H1 (cell line): Measurements from ENCODE around the gene TUBGCP3. TPM values are rescaled to one million over a fixed set of nuclear protein-coding genes. Genes with fewer than 3 reads are reported as not detected.

Experiments used
- CTCF ChIA-PET: fragments of 300-600 bp; sonication (Branson Sonifier 250); formaldehyde crosslinking; loops from one replicate; lab custom pipeline; 2021; ENCODE audit not compliant: partially characterized antibody; lab: Charles Lee
- POLR2A ChIA-PET: fragments of 300-600 bp; sonication (Branson Sonifier 250); formaldehyde crosslinking; loops from one replicate; lab custom pipeline; 2021; ENCODE audit warnings: inconsistent platforms; ENCODE audit not compliant: partially characterized antibody; lab: Charles Lee
- DNase-seq, 2 experiments: peaks; one replicate each; pipeline versions ENCODE4 v3.0.0 to v3.0.0-alpha.2; 2010 to 2022; ENCODE audit warnings: low spot score in 2 of 2, low read depth in 1 of 2, mixed read lengths in 1 of 2
- FAIRE-seq: peaks from 2 replicates; lab custom pipeline; 2011; peaks lifted over from hg19 to GRCh38; lab: Jason Lieb, UNC
- H2AFZ ChIP-seq: 2 replicates; pipeline ENCODE4 v1.8.1; 2012; ENCODE audit warnings: low read length, inconsistent platforms
- H2AK5ac ChIP-seq: 2 replicates; pipeline ENCODE4 v1.6.1; 2013; ENCODE audit warnings: low read depth, low read length
- H2BK120ac ChIP-seq: replicated peaks from 2 replicates; pipeline ENCODE3; 2013; ENCODE audit warnings: low read depth, low read length, inconsistent platforms
- H2BK12ac ChIP-seq: 2 replicates; pipeline ENCODE4 v1.6.1; 2013; ENCODE audit warnings: low read depth, low read length
- H2BK15ac ChIP-seq: 2 replicates; pipeline ENCODE4 v1.6.1; 2013; ENCODE audit warnings: low read length
- H2BK20ac ChIP-seq: 2 replicates; pipeline ENCODE4 v1.6.1; 2013; ENCODE audit warnings: low read length
- H2BK5ac ChIP-seq: 2 replicates; pipeline ENCODE4 v1.6.1; 2013; ENCODE audit warnings: low read depth, low read length
- H3K14ac ChIP-seq: 2 replicates; pipeline ENCODE4 v1.6.1; 2013; ENCODE audit warnings: inconsistent platforms; ENCODE audit not compliant: insufficient read length
- H3K18ac ChIP-seq: 2 replicates; pipeline ENCODE4 v1.6.1; 2013; ENCODE audit warnings: low read length; ENCODE audit errors: extremely low read depth
- H3K23ac ChIP-seq: 2 replicates; pipeline ENCODE4 v1.6.1; 2013; ENCODE audit warnings: inconsistent platforms; ENCODE audit not compliant: insufficient read length
- H3K23me2 ChIP-seq: 2 replicates; pipeline ENCODE4 v1.6.1; 2013; ENCODE audit warnings: low read depth, low read length
- H3K27ac ChIP-seq: 2 replicates; pipeline ENCODE4 v1.6.1; 2011; ENCODE audit warnings: low read depth, low read length, inconsistent platforms
- H3K27me3 ChIP-seq, 4 experiments: replicated peaks in 1 of 4; 1 replicate in 1 of 4; 2 replicates in 3 of 4; pipeline versions ENCODE4 v1.6.1 to v1.8.1; 2011 to 2013; ENCODE audit warnings: low read length in 3 of 4, mild to moderate bottlenecking in 3 of 4, inconsistent platforms in 2 of 4, mixed read lengths in 2 of 4, moderate library complexity in 1 of 4; ENCODE audit not compliant: control insufficient read depth in 3 of 4, insufficient read depth in 3 of 4; ENCODE audit errors: extremely low read depth in 1 of 4
- H3K36me3 ChIP-seq, 4 experiments: 2 replicates each; pipeline versions ENCODE4 v1.6.1 to v1.8.1; 2011 to 2013; ENCODE audit warnings: mild to moderate bottlenecking in 4 of 4, low read length in 3 of 4, moderate library complexity in 2 of 4, control low read depth in 1 of 4, inconsistent platforms in 1 of 4; ENCODE audit not compliant: insufficient read depth in 4 of 4, control insufficient read depth in 2 of 4
- H3K4ac ChIP-seq: replicated peaks from 2 replicates; pipeline ENCODE3; 2013; ENCODE audit warnings: low read length, low read depth, mixed read lengths, inconsistent platforms; ENCODE audit not compliant: insufficient read length
- H3K4me1 ChIP-seq, 4 experiments: replicated peaks in 1 of 4; 1 replicate in 1 of 4; 2 replicates in 3 of 4; pipeline versions ENCODE4 v1.6.1 to v1.8.1; 2011 to 2013; ENCODE audit warnings: low read length in 3 of 4, inconsistent platforms in 2 of 4, mixed read lengths in 1 of 4; ENCODE audit not compliant: insufficient read depth in 4 of 4, control insufficient read depth in 3 of 4
- H3K4me2 ChIP-seq, 2 experiments: 2 replicates each; pipeline versions ENCODE4 v1.6.1 to v1.8.1; 2011 to 2013; ENCODE audit warnings: low read depth in 2 of 2, low read length in 2 of 2, control low read depth in 1 of 2, inconsistent platforms in 1 of 2, mild to moderate bottlenecking in 1 of 2; ENCODE audit not compliant: insufficient read depth in 1 of 2
- H3K4me3 ChIP-seq, 4 experiments: fragments of 200-600, 300-600 bp in 1 of 4; sonication (generic), shearing (Covaris generic), sonication (Bioruptor Twin) in 1 of 4; 2 replicates each; pipeline versions ENCODE4 v1.5.1 to v1.8.1; 2011 to 2016; ENCODE audit warnings: low read length in 4 of 4, low read depth in 3 of 4, control low read depth in 2 of 4, inconsistent platforms in 2 of 4, mild to moderate bottlenecking in 2 of 4, mixed read lengths in 1 of 4, moderate library complexity in 1 of 4; ENCODE audit not compliant: insufficient read depth in 2 of 4; ENCODE audit errors: extremely low read depth in 1 of 4
- H3K56ac ChIP-seq: replicated peaks from 2 replicates; pipeline ENCODE3; 2013; ENCODE audit warnings: low read depth, mild to moderate bottlenecking, mixed read lengths, low read length, inconsistent platforms; ENCODE audit not compliant: insufficient read length
- H3K79me1 ChIP-seq: 2 replicates; pipeline ENCODE4 v1.6.1; 2013; ENCODE audit warnings: low read depth, low read length, control low read depth
- H3K79me2 ChIP-seq, 2 experiments: 2 replicates each; pipeline versions ENCODE4 v1.6.1 to v1.8.1; 2012 to 2013; ENCODE audit warnings: low read length in 2 of 2, mild to moderate bottlenecking in 2 of 2, inconsistent platforms in 1 of 2; ENCODE audit not compliant: insufficient read depth in 2 of 2, control insufficient read depth in 1 of 2
- H3K9ac ChIP-seq, 4 experiments: replicated peaks in 1 of 4; 1 replicate in 1 of 4; 2 replicates in 3 of 4; pipeline versions ENCODE4 v1.6.1 to v1.8.1; 2011 to 2013; ENCODE audit warnings: low read depth in 3 of 4, low read length in 3 of 4, control low read depth in 2 of 4, mild to moderate bottlenecking in 2 of 4, moderate library complexity in 2 of 4, inconsistent platforms in 1 of 4; ENCODE audit errors: extremely low read depth in 1 of 4
- H3K9me3 ChIP-seq, 2 experiments: 2 replicates each; pipeline versions ENCODE4 v1.6.1 to v1.8.1; 2012 to 2013; ENCODE audit warnings: mild to moderate bottlenecking in 2 of 2, moderate library complexity in 2 of 2, control low read depth in 1 of 2, inconsistent platforms in 1 of 2, low read depth in 1 of 2, low read length in 1 of 2, mixed read lengths in 1 of 2; ENCODE audit not compliant: insufficient read depth in 2 of 2
- H4K20me1 ChIP-seq, 2 experiments: replicated peaks in 1 of 2; 2 replicates each; pipeline versions ENCODE3 to v1.8.1; 2011 to 2013; ENCODE audit warnings: inconsistent platforms in 2 of 2, low read length in 2 of 2, mild to moderate bottlenecking in 1 of 2; ENCODE audit not compliant: insufficient read depth in 2 of 2, control insufficient read depth in 1 of 2
- H4K5ac ChIP-seq: 2 replicates; pipeline ENCODE4 v1.6.1; 2013; ENCODE audit warnings: low read length, low read depth, mixed read lengths, inconsistent platforms; ENCODE audit not compliant: insufficient read length
- H4K8ac ChIP-seq: 2 replicates; pipeline ENCODE4 v1.8.0; 2013; ENCODE audit warnings: mild to moderate bottlenecking, moderate library complexity, low read length, inconsistent platforms; ENCODE audit not compliant: insufficient read depth; ENCODE audit errors: extremely low read depth
- H4K91ac ChIP-seq: replicated peaks from 2 replicates; pipeline ENCODE3; 2013; ENCODE audit warnings: low read length, mixed read lengths, inconsistent platforms; ENCODE audit not compliant: insufficient read length
- BACH1 ChIP-seq: IDR thresholded peaks from 2 replicates; pipeline ENCODE4 v1.6.1; 2012; ENCODE audit warnings: low read length, improper control_type of control experiment
- GABPA ChIP-seq: IDR thresholded peaks from 2 replicates; pipeline ENCODE4 v1.6.1; 2011; ENCODE audit warnings: mild to moderate bottlenecking, low read length, moderate library complexity, borderline replicate concordance; ENCODE audit not compliant: insufficient read depth
- HDAC2 ChIP-seq, 2 experiments: fragments of 300-600 bp in 1 of 2; sonication (generic) in 1 of 2; IDR thresholded peaks; 2 replicates each; pipeline ENCODE4 v1.6.1; 2011 to 2012; ENCODE audit warnings: low read depth in 2 of 2, low read length in 2 of 2, mild to moderate bottlenecking in 2 of 2, moderate library complexity in 2 of 2, borderline replicate concordance in 1 of 2, inconsistent platforms in 1 of 2
- KDM1A ChIP-seq: fragments of 200-600, 300-600 bp; sonication (generic); IDR thresholded peaks from 2 replicates; pipeline ENCODE4 v1.7.1; 2016; ENCODE audit warnings: mild to moderate bottlenecking, low read length, borderline replicate concordance
- NRF1 ChIP-seq: IDR thresholded peaks from 2 replicates; pipeline ENCODE4 v1.6.1; 2011; ENCODE audit warnings: mild to moderate bottlenecking, low read depth, low read length, improper control_type of control experiment
- POU5F1 ChIP-seq: IDR thresholded peaks from 2 replicates; pipeline ENCODE4 v1.6.1; 2011; ENCODE audit warnings: low read depth, mild to moderate bottlenecking, low read length, moderate library complexity
- RAD21 ChIP-seq, 2 experiments: IDR thresholded peaks in 1 of 2; conservative IDR thresholded peaks in 1 of 2; 2 replicates each; pipeline ENCODE4 v1.6.1; 2011; ENCODE audit warnings: low read depth in 2 of 2, low read length in 2 of 2, improper control_type of control experiment in 1 of 2, inconsistent platforms in 1 of 2, mild to moderate bottlenecking in 1 of 2, moderate library complexity in 1 of 2
- WGBS, 2 experiments: shearing (Covaris generic) in 1 of 2; methylation state at CpG; one replicate each; pipeline versions ENCODE4 v1.1.6 to v1.1.7; 2013 to 2015; ENCODE audit warnings: low lambda C conversion rate in 2 of 2, mixed read lengths in 2 of 2, inconsistent platforms in 1 of 2, low coverage in 1 of 2, missing lambda C conversion rate in 1 of 2; ENCODE audit not compliant: insufficient replicate concordance in 2 of 2, insufficient coverage in 1 of 2, insufficient read length in 1 of 2; ENCODE audit errors: extremely low coverage in 1 of 2, missing lambda C conversion rate in 1 of 2; 5-methylcytosine and 5-hydroxymethylcytosine counted together
- polyA plus RNA-seq, 7 experiments: library from polyadenylated mRNA; depleted of rRNA in 3 of 7; stranded (reverse) in 5 of 7; unstranded in 2 of 7; fragments of >200 nt in 5 of 7; fragments of 200-250 nt in 2 of 7; gene quantifications; 1 replicate in 5 of 7; 2 replicates in 1 of 7; 4 replicates in 1 of 7; pipeline versions ENCODE4 v1.2.1 to v1.2.3, GENCODE V29; 2011 to 2013; ENCODE audit warnings: missing spikeins in 2 of 7, mixed read lengths in 2 of 7
- total RNA-seq: library from RNA; stranded (reverse); fragmentation: NEBNext Ultra II Directional; extraction: Animal tissue kit (Norgen Biotek cat#: 25700); gene quantifications from 2 replicates; pipeline ENCODE4 v1.2.1, GENCODE V29; 2021

Gene TUBGCP3
- total and polyA plus RNA-seq, 2 of the 8 experiments (the other 6 are each of a cell fraction or from before 2014, with no cell fraction given) = 27.0 to 31.7 TPM

DNA sequence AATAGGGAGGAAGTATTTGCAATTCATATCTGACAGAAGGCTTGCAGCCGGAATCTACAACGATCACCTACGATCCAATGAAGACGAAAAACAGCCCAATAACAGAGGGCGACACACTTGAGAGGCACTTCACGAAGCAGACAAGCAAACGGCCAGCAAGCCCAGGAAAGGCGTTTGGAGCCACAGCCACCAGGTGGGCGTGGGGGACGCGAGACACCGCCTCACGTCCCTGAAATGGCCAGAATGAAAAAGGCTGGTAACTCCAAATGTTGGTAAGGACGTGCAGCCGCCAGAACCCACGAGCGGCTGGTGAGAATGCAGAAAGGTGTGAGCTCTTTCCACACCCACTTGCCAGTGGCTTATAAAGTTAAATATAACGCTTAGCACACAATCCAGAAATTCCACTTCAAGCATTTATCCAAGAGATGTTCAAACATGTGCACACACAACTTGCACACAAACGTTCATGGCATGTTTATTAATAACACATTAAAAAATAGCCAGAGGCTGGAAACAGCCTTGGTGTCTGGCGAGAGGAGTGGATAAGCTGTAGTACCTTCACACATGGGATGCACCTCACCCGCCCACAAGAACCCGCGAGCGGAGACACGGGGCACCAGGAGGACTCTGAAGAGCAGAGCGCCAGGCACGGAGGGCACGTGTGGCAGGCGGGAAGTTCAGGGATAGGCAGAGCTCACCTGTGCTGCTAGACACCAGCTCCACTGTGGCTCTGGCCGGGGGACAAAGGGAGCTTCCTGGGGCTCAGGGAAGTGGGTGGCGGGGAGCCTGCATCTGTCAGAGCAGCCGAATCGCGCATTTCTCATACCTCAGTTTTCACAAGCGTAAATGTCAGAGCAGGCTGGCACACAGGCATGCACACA, 122.5 kb downstream of the TUBGCP3 start:
- no peaks in the 10 kb centered on the region for H3K23me2 ChIP-seq
- CTCF ChIA-PET = interaction anchor here (1.1 to 1.7 kb wide), 3 partner anchors 11 to 45 kb away, joined by 3 to 4 read pairs (median 3); no protein-coding TSS in a partner anchor

More for the DNA sequence above, 122.5 kb downstream of the TUBGCP3 start:
- no peak overlapping the region for H2BK120ac ChIP-seq
- H4K91ac ChIP-seq = peak overlapping the region; percentile 65
- 91% methylated on average over 35 of the region's 35 CpGs; no CpG with 5 or more reads in 1 of the 2 experiments for WGBS, 2 experiments
- FAIRE-seq = no peak
- H3K4ac ChIP-seq = no peak overlapping the region
- H2BK20ac ChIP-seq = peak overlapping the region; percentile 90; the same call in 1 of the 2 replicates
- H2BK5ac ChIP-seq = no peak overlapping the region
- no peak overlapping the region for H3K4me3 ChIP-seq
- H3K14ac ChIP-seq = no peak overlapping the region
- no peak overlapping the region for H3K23ac ChIP-seq
- H3K36me3 ChIP-seq = no peaks in the 10 kb centered on the region
- H3K56ac ChIP-seq = no peak overlapping the region
- H3K9ac ChIP-seq = no peak overlapping the region
- H3K4me2 ChIP-seq = no peak overlapping the region
- no peaks in the 10 kb centered on the region for H3K27me3 ChIP-seq
- H3K27ac ChIP-seq = no peak overlapping the region
- peaks cover 0 to 3% of the 10 kb centered on the region in 2 experiments; a peak in 1 of 4 replicates for H3K9me3 ChIP-seq
- no peak overlapping the region for H4K8ac ChIP-seq
- H4K20me1 ChIP-seq = no peaks in the 10 kb centered on the region
- H3K79me2 ChIP-seq = no peaks in the 10 kb centered on the region
- H2AK5ac ChIP-seq = no peak overlapping the region
- no peak overlapping the region for H4K5ac ChIP-seq
- H3K18ac ChIP-seq = no peak overlapping the region
- TF ChIP-seq POU5F1 (no peak), RAD21 (IDR thresholded peaks at IDR 0.05 in 1 of 2, conservative IDR thresholded peaks at IDR 0.05 in 1 of 2; ENCODE audit: low read depth in 2 of 2, low read length in 2 of 2) (peak in 1 of 2 experiments; percentile 7; a peak in 1 of 4 replicates), BACH1 (no peak), HDAC2 (IDR thresholded peaks at IDR 0.05; ENCODE audit: borderline replicate concordance in 1 of 2, low read depth in 2 of 2, low read length in 2 of 2) (no peak), NRF1 (no peak), GABPA (no peak), KDM1A (no peak)
- POLR2A ChIA-PET = interaction anchor here (1.4 kb wide), 1 partner anchor 46 kb away, joined by 3 read pairs; no protein-coding TSS in a partner anchor
- H3K79me1 ChIP-seq = no peaks in the 10 kb centered on the region
- DNase-seq = peak in 1 of 2 experiments; percentile 43
- H2BK15ac ChIP-seq = no peak overlapping the region
- H2BK12ac ChIP-seq = no peak overlapping the region
- no peak overlapping the region for H2AFZ ChIP-seq
- H3K4me1 ChIP-seq = no peaks in the 10 kb centered on the region; a peak in 1 of 7 replicates
